HCT116 (cell line): ENCODE data around the gene TMEM271. TPM values are rescaled to one million over a fixed set of nuclear protein-coding genes. Genes with fewer than 3 reads are reported as not detected.

Experiments used
- ATAC-seq: fragments of 200-7000 bp; cut with Tn5 transposase; 2 replicates; pipeline ENCODE4 v1.9.1; 2020; ENCODE audit warnings: mild to moderate bottlenecking, moderate library complexity
- BruUV-seq: library from RNA; stranded (reverse); fragments of 400-500 nt; replicated peaks from 2 replicates; lab custom pipeline; 2021; lab: Mats Ljungman, UMichigan
- CTCF ChIA-PET: fragments of 300-600 bp; sonication (Branson Sonifier 250); formaldehyde crosslinking; loops from one replicate; lab custom pipeline; 2021; ENCODE audit warnings: antibody characterized with exemption; lab: Charles Lee
- POLR2A ChIA-PET: fragments of 300-600, 350-600 bp; sonication (Branson Sonifier 250); formaldehyde crosslinking; loops from one replicate; lab custom pipeline; 2021; ENCODE audit warnings: antibody characterized with exemption; lab: Charles Lee
- RAD21 ChIA-PET, 2 experiments: fragments of 300-600 bp; sonication (Branson Sonifier 250); formaldehyde crosslinking; loops; one replicate each; lab custom pipeline; 2023; ENCODE audit warnings: low total read pairs in 2 of 2; ENCODE audit not compliant: uncharacterized antibody in 2 of 2, unreplicated experiment in 2 of 2, low non-redundant PET in 1 of 2; lab: Charles Lee
- DNase-seq: peaks from one replicate; pipeline ENCODE4 v3.0.0-alpha.2; 2010; ENCODE audit warnings: low read depth, low spot score
- H2AFZ ChIP-seq: fragments of 200-600 bp; shearing (Covaris generic), sonication (generic); 2 replicates; pipeline ENCODE4 v1.6.1; 2017; ENCODE audit warnings: low read depth, mixed run types, mixed read lengths, antibody characterized with exemption, low read length; ENCODE audit not compliant: poor library complexity, severe bottlenecking
- H3K27ac ChIP-seq: 2 replicates; pipeline ENCODE4 v1.5.1; 2012; ENCODE audit warnings: low read depth, low read length
- H3K27me3 ChIP-seq: fragments of 200-600 bp; sonication (generic); 2 replicates; pipeline ENCODE4 v1.6.1; 2016; ENCODE audit warnings: mixed run types, low read length, mixed read lengths; ENCODE audit not compliant: insufficient read depth
- H3K36me3 ChIP-seq, 2 experiments: fragments of 200-500 bp in 1 of 2; fragments of 200-600 bp in 1 of 2; sonication (Bioruptor generic) in 1 of 2; sonication (generic) in 1 of 2; 2 replicates each; pipeline versions ENCODE4 v1.5.1 to v1.6.1; 2014 to 2016; ENCODE audit warnings: low read length in 2 of 2, inconsistent platforms in 1 of 2, mixed read lengths in 1 of 2, mixed run types in 1 of 2; ENCODE audit not compliant: insufficient read depth in 2 of 2, control insufficient read depth in 1 of 2
- H3K4me1 ChIP-seq, 2 experiments: fragments of 200-600 bp in 1 of 2; sonication (generic) in 1 of 2; 2 replicates each; pipeline versions ENCODE4 v1.5.1 to v1.6.1; 2012 to 2017; ENCODE audit warnings: low read length in 2 of 2, inconsistent platforms in 1 of 2, mild to moderate bottlenecking in 1 of 2, mixed read lengths in 1 of 2, mixed run types in 1 of 2, moderate library complexity in 1 of 2; ENCODE audit not compliant: insufficient read depth in 2 of 2, control insufficient read depth in 1 of 2
- H3K4me2 ChIP-seq: fragments of 200-600 bp; sonication (generic); 2 replicates; pipeline ENCODE4 v1.6.1; 2017; ENCODE audit warnings: mixed run types, low read length, mixed read lengths
- H3K4me3 ChIP-seq, 2 experiments: fragments of 200-600 bp in 1 of 2; sonication (generic) in 1 of 2; replicated peaks in 1 of 2; 2 replicates each; pipeline ENCODE4 v1.5.1; 2011 to 2016; ENCODE audit warnings: low read length in 2 of 2, control low read depth in 1 of 2, low read depth in 1 of 2, mild to moderate bottlenecking in 1 of 2, mixed read lengths in 1 of 2, mixed run types in 1 of 2
- H3K79me2 ChIP-seq: fragments of 200-600 bp; sonication (generic); 2 replicates; pipeline ENCODE4 v1.6.1; 2017; ENCODE audit warnings: mild to moderate bottlenecking, mixed run types, low read length, moderate library complexity, mixed read lengths; ENCODE audit not compliant: insufficient read depth
- H3K9ac ChIP-seq: fragments of 200-600 bp; sonication (generic); 2 replicates; pipeline ENCODE4 v1.6.1; 2016; ENCODE audit warnings: low read length, mixed read lengths
- H3K9me2 ChIP-seq: fragments of 200-600 bp; sonication (generic), shearing (Covaris generic); 2 replicates; pipeline ENCODE4 v1.6.1; 2017; ENCODE audit warnings: mixed run types, mild to moderate bottlenecking, moderate library complexity; ENCODE audit not compliant: insufficient read depth
- H3K9me3 ChIP-seq, 2 experiments: fragments of 200-500 bp in 1 of 2; fragments of 200-600 bp in 1 of 2; sonication (Bioruptor generic) in 1 of 2; sonication (generic) in 1 of 2; 2 replicates each; pipeline ENCODE4 v1.6.1; 2014 to 2017; ENCODE audit warnings: low read length in 2 of 2, mixed read lengths in 2 of 2, inconsistent platforms in 1 of 2, low read depth in 1 of 2, mild to moderate bottlenecking in 1 of 2, mixed run types in 1 of 2, moderate library complexity in 1 of 2; ENCODE audit not compliant: control insufficient read depth in 1 of 2, insufficient read depth in 1 of 2
- H4K20me1 ChIP-seq: fragments of 200-600 bp; sonication (generic), shearing (Covaris generic); 2 replicates; pipeline ENCODE4 v1.6.1; 2017; ENCODE audit warnings: mixed run types, mild to moderate bottlenecking, moderate library complexity; ENCODE audit not compliant: insufficient read depth
- CEBPB ChIP-seq: IDR thresholded peaks from 2 replicates; pipeline ENCODE4 v1.6.1; 2012; ENCODE audit warnings: low read depth
- EGR1 ChIP-seq: IDR thresholded peaks from 2 replicates; pipeline ENCODE4 v1.6.1; 2012; ENCODE audit warnings: low read depth
- ELF1 ChIP-seq: IDR thresholded peaks from 2 replicates; pipeline ENCODE4 v1.6.1; 2012; ENCODE audit warnings: low read depth, borderline replicate concordance
- EZH2 ChIP-seq: fragments of 200-600 bp; sonication (generic); IDR thresholded peaks from 2 replicates; pipeline ENCODE4 v1.6.1; 2017; ENCODE audit warnings: antibody characterized with exemption, mixed run types
- EZH2phosphoT487 ChIP-seq: fragments of 200-600 bp; IDR thresholded peaks from 2 replicates; pipeline ENCODE4 v1.6.1; 2018; ENCODE audit warnings: antibody characterized with exemption, borderline replicate concordance
- FOSL1 ChIP-seq: IDR thresholded peaks from 2 replicates; pipeline ENCODE4 v1.6.1; 2012; ENCODE audit warnings: low read depth
- JUND ChIP-seq: IDR thresholded peaks from 2 replicates; pipeline ENCODE4 v1.6.1; 2012
- POLR2A ChIP-seq: IDR thresholded peaks from 2 replicates; pipeline ENCODE4 v1.7.0; 2011; ENCODE audit warnings: borderline replicate concordance; ENCODE audit not compliant: insufficient read depth, insufficient read length; ENCODE audit errors: extremely low read depth
- RAD21 ChIP-seq: IDR thresholded peaks from 2 replicates; pipeline ENCODE4 v1.6.1; 2012; ENCODE audit warnings: low read depth, mild to moderate bottlenecking
- SIN3A ChIP-seq: IDR thresholded peaks from 2 replicates; pipeline ENCODE4 v1.6.1; 2012; ENCODE audit warnings: low read depth
- SP1 ChIP-seq: IDR thresholded peaks from 2 replicates; pipeline ENCODE4 v1.6.1; 2012; ENCODE audit warnings: low read depth
- SRF ChIP-seq: IDR thresholded peaks from 2 replicates; pipeline ENCODE4 v1.6.1; 2012; ENCODE audit warnings: low read depth
- TCF7L2 ChIP-seq: IDR thresholded peaks from 2 replicates; pipeline ENCODE4 v1.7.0; 2011; ENCODE audit warnings: borderline replicate concordance, inconsistent platforms; ENCODE audit not compliant: insufficient read depth, insufficient read length; ENCODE audit errors: extremely low read depth
- YY1 ChIP-seq: IDR thresholded peaks from 2 replicates; pipeline ENCODE4 v1.6.1; 2011; ENCODE audit warnings: low read length, low read depth, moderate library complexity, mild to moderate bottlenecking; ENCODE audit not compliant: insufficient replicate concordance; ENCODE audit errors: extremely low read depth
- ZFX ChIP-seq: fragments of 450-650 bp; IDR thresholded peaks from 2 replicates; pipeline ENCODE4 v1.6.1; 2017
- ZNF274 ChIP-seq: fragments of 200-500 bp; sonication (Bioruptor generic); IDR thresholded peaks from 2 replicates; pipeline ENCODE4 v1.6.1; 2014; ENCODE audit warnings: mild to moderate bottlenecking, low read depth, low read length, inconsistent platforms
- intact Hi-C: fragments of 100-400 bp; cut with micrococcal nuclease; formaldehyde crosslinking; loops from 2 replicates; pipeline ENCODE4 v1.10.0; 2022
- total RNA-seq: library from RNA; stranded (reverse); gene quantifications from one replicate; pipeline ENCODE4 v1.2.1, GENCODE V29; 2021; ENCODE audit not compliant: unreplicated experiment
- TF ChIP-seq, protein P1 (sequence below), 3 experiments: fragments of 200-600 bp in 1 of 3; sonication (generic) in 1 of 3; IDR thresholded peaks in 2 of 3; conservative IDR thresholded peaks in 1 of 3; 2 replicates each; pipeline ENCODE4 v1.5.1; 2012 to 2017; ENCODE audit warnings: low read depth in 2 of 3, low read length in 2 of 3, antibody characterized with exemption in 1 of 3, borderline replicate concordance in 1 of 3, control low read depth in 1 of 3, mild to moderate bottlenecking in 1 of 3, mixed read lengths in 1 of 3, mixed run types in 1 of 3, moderate library complexity in 1 of 3; ENCODE audit not compliant: insufficient read depth in 1 of 3
- TF ChIP-seq, protein P2 (sequence below): IDR thresholded peaks from 2 replicates; pipeline ENCODE4 v1.6.1; 2011; ENCODE audit warnings: mild to moderate bottlenecking, low read length, moderate library complexity; ENCODE audit not compliant: insufficient replicate concordance; ENCODE audit errors: extremely low read depth
- TF ChIP-seq, protein P3 (sequence below): IDR thresholded peaks from 2 replicates; pipeline ENCODE4 v1.6.1; 2012; ENCODE audit warnings: low read depth
- TF ChIP-seq, protein P4 (sequence below): IDR thresholded peaks from 2 replicates; pipeline ENCODE4 v1.6.1; 2012

Gene TMEM271
- total RNA-seq, 1 experiment from 2014 or later: not detected

DNA sequence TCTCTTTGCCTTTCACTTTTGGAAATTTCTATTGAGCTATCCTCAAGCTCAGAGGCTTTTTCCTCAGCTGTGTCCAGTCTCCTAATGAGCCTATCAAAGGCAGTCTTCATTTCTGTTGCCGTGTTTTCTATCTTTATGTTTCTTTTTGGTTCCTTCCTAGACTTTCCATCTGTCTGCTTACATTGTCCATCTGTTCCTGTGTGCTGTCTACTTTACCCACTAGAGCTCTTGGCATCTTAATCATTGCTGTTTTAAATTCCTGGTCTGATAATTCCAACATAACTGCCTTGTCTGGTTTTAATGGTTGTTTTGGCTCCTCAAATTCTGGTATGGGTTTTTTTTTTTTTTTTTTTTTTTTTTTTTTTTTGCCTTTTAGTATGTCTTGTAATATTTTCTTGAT, 40.0 kb upstream of the TMEM271 start:
- Histone ChIP-seq H3K4me2 (no peak overlapping the region), H3K27me3 (no peaks in the 10 kb centered on the region), H3K4me3 (no peak overlapping the region), H3K79me2 (no peaks in the 10 kb centered on the region), H4K20me1 (no peaks in the 10 kb centered on the region), H2AFZ (no peak overlapping the region), H3K9ac (no peak overlapping the region), H3K9me2 (no peaks in the 10 kb centered on the region), H3K27ac (no peak overlapping the region), H3K36me3 (no peaks in the 10 kb centered on the region), H3K4me1 (peaks cover 0 to 9% of the 10 kb centered on the region in 2 experiments; a peak in 3 of 4 replicates), H3K9me3 (no peaks in the 10 kb centered on the region)
- POLR2A ChIA-PET: no interaction called here
- BruUV-seq: no TSS peak
- CTCF ChIA-PET: no interaction called here
- no peak for TF ChIP-seq ZFX
- TF ChIP-seq EZH2phosphoT487: no peak
- no peak for TF ChIP-seq FOSL1
- no peak for TF ChIP-seq SIN3A
- TF ChIP-seq JUND: no peak
- TF ChIP-seq ELF1: no peak
- TF ChIP-seq, protein P1, sequence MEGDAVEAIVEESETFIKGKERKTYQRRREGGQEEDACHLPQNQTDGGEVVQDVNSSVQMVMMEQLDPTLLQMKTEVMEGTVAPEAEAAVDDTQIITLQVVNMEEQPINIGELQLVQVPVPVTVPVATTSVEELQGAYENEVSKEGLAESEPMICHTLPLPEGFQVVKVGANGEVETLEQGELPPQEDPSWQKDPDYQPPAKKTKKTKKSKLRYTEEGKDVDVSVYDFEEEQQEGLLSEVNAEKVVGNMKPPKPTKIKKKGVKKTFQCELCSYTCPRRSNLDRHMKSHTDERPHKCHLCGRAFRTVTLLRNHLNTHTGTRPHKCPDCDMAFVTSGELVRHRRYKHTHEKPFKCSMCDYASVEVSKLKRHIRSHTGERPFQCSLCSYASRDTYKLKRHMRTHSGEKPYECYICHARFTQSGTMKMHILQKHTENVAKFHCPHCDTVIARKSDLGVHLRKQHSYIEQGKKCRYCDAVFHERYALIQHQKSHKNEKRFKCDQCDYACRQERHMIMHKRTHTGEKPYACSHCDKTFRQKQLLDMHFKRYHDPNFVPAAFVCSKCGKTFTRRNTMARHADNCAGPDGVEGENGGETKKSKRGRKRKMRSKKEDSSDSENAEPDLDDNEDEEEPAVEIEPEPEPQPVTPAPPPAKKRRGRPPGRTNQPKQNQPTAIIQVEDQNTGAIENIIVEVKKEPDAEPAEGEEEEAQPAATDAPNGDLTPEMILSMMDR (IDR thresholded peaks at IDR 0.05 in 2 of 3, conservative IDR thresholded peaks at IDR 0.05 in 1 of 3; ENCODE audit: borderline replicate concordance in 1 of 3, insufficient read depth in 1 of 3, low read depth in 2 of 3, low read length in 2 of 3): no peak
- TF ChIP-seq CEBPB: no peak
- TF ChIP-seq, protein P2, sequence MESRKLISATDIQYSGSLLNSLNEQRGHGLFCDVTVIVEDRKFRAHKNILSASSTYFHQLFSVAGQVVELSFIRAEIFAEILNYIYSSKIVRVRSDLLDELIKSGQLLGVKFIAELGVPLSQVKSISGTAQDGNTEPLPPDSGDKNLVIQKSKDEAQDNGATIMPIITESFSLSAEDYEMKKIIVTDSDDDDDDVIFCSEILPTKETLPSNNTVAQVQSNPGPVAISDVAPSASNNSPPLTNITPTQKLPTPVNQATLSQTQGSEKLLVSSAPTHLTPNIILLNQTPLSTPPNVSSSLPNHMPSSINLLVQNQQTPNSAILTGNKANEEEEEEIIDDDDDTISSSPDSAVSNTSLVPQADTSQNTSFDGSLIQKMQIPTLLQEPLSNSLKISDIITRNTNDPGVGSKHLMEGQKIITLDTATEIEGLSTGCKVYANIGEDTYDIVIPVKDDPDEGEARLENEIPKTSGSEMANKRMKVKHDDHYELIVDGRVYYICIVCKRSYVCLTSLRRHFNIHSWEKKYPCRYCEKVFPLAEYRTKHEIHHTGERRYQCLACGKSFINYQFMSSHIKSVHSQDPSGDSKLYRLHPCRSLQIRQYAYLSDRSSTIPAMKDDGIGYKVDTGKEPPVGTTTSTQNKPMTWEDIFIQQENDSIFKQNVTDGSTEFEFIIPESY: no peak
- no peak for TF ChIP-seq TCF7L2
- TF ChIP-seq SP1: no peak
- TF ChIP-seq SRF: no peak
- no peak for TF ChIP-seq ZNF274
- no peak for TF ChIP-seq EZH2
- no peak for TF ChIP-seq RAD21
- TF ChIP-seq, protein P3, sequence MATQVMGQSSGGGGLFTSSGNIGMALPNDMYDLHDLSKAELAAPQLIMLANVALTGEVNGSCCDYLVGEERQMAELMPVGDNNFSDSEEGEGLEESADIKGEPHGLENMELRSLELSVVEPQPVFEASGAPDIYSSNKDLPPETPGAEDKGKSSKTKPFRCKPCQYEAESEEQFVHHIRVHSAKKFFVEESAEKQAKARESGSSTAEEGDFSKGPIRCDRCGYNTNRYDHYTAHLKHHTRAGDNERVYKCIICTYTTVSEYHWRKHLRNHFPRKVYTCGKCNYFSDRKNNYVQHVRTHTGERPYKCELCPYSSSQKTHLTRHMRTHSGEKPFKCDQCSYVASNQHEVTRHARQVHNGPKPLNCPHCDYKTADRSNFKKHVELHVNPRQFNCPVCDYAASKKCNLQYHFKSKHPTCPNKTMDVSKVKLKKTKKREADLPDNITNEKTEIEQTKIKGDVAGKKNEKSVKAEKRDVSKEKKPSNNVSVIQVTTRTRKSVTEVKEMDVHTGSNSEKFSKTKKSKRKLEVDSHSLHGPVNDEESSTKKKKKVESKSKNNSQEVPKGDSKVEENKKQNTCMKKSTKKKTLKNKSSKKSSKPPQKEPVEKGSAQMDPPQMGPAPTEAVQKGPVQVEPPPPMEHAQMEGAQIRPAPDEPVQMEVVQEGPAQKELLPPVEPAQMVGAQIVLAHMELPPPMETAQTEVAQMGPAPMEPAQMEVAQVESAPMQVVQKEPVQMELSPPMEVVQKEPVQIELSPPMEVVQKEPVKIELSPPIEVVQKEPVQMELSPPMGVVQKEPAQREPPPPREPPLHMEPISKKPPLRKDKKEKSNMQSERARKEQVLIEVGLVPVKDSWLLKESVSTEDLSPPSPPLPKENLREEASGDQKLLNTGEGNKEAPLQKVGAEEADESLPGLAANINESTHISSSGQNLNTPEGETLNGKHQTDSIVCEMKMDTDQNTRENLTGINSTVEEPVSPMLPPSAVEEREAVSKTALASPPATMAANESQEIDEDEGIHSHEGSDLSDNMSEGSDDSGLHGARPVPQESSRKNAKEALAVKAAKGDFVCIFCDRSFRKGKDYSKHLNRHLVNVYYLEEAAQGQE: no peak
- no peak for TF ChIP-seq YY1
- no peak for TF ChIP-seq EGR1
- no peak for TF ChIP-seq POLR2A
- TF ChIP-seq, protein P4, sequence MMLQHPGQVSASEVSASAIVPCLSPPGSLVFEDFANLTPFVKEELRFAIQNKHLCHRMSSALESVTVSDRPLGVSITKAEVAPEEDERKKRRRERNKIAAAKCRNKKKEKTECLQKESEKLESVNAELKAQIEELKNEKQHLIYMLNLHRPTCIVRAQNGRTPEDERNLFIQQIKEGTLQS: no peak
- RAD21 ChIA-PET: no interaction called here
- ATAC-seq (no peak), DNase-seq (no peak)
- intact Hi-C loops: no loop called here
